HUES48 (cell line): ENCODE measurements around the gene ANGPT4.

Experiments
- H3K27ac ChIP-seq: one replicate; pipeline ENCODE4 v1.7.0; 2013; ENCODE audit warnings: low read depth, low read length, inconsistent platforms
- H3K27me3 ChIP-seq: 2 replicates; pipeline ENCODE4 v1.6.1; 2013; ENCODE audit warnings: mild to moderate bottlenecking, low read length; ENCODE audit not compliant: control insufficient read depth, insufficient read depth
- H3K36me3 ChIP-seq: 2 replicates; pipeline ENCODE4 v1.6.1; 2013; ENCODE audit warnings: low read length; ENCODE audit not compliant: control insufficient read depth, insufficient read depth
- H3K4me1 ChIP-seq: 2 replicates; pipeline ENCODE4 v1.6.1; 2013; ENCODE audit warnings: mild to moderate bottlenecking, low read length; ENCODE audit not compliant: control insufficient read depth, insufficient read depth
- H3K4me3 ChIP-seq: 2 replicates; pipeline ENCODE4 v1.5.1; 2013; ENCODE audit warnings: mild to moderate bottlenecking, low read depth, low read length
- H3K9ac ChIP-seq: 2 replicates; pipeline ENCODE4 v1.6.1; 2013; ENCODE audit warnings: mild to moderate bottlenecking, low read depth, low read length, moderate library complexity
- H3K9me3 ChIP-seq: 2 replicates; pipeline ENCODE4 v1.6.1; 2013; ENCODE audit warnings: low read length; ENCODE audit not compliant: control insufficient read depth, insufficient read depth

The ANGPT4 gene

GRCh38 chr20:872855-873520 is 43.1 kb downstream of the ANGPT4 start:
- Histone ChIP-seq H3K9me3 (no peaks in the 10 kb centered on the region), H3K4me1 (peaks cover 3% of the 10 kb centered on the region; the same call in 1 of the 2 replicates), H3K27ac (no peak overlapping the region), H3K27me3 (no peaks in the 10 kb centered on the region; the same call in 1 of the 2 replicates), H3K36me3 (no peaks in the 10 kb centered on the region), H3K4me3 (no peak overlapping the region), H3K9ac (no peak overlapping the region)

- H3K27me3 ChIP-seq, result no peaks in the 10 kb centered on the region; the same call in 1 of the 2 replicates
- H3K4me3 ChIP-seq, result no peak overlapping the region
- H3K9ac ChIP-seq, result no peak overlapping the region
- no peaks in the 10 kb centered on the region for H3K36me3 ChIP-seq
- no peak overlapping the region for H3K27ac ChIP-seq
- no peaks in the 10 kb centered on the region for H3K9me3 ChIP-seq
- H3K4me1 ChIP-seq, result peaks cover 3% of the 10 kb centered on the region; the same call in 1 of the 2 replicates
Measured at GRCh38 chr20:871948-872347, 44.2 kb downstream of the ANGPT4 start.

GRCh38 chr20:871436-871835 is 44.7 kb downstream of the ANGPT4 start:
- H3K9me3 ChIP-seq, result no peaks in the 10 kb centered on the region
- H3K9ac ChIP-seq, result no peak overlapping the region
- no peak overlapping the region for H3K27ac ChIP-seq
- no peaks in the 10 kb centered on the region for H3K36me3 ChIP-seq
- H3K27me3 ChIP-seq, result no peaks in the 10 kb centered on the region; the same call in 1 of the 2 replicates
- no peak overlapping the region for H3K4me3 ChIP-seq
- H3K4me1 ChIP-seq, result peaks cover 3% of the 10 kb centered on the region; the same call in 1 of the 2 replicates

- H3K4me3 ChIP-seq, result no peak overlapping the region
- no peaks in the 10 kb centered on the region for H3K9me3 ChIP-seq
- no peak overlapping the region for H3K27ac ChIP-seq
- H3K36me3 ChIP-seq, result no peaks in the 10 kb centered on the region
- H3K9ac ChIP-seq, result no peak overlapping the region
- H3K4me1 ChIP-seq, result peaks cover 3% of the 10 kb centered on the region; the same call in 1 of the 2 replicates
- H3K27me3 ChIP-seq, result no peaks in the 10 kb centered on the region
Measured at GRCh38 chr20:870758-871157, 45.4 kb downstream of the ANGPT4 start.

- Histone ChIP-seq H3K9me3 (no peaks in the 10 kb centered on the region), H3K27me3 (no peaks in the 10 kb centered on the region), H3K9ac (no peak overlapping the region), H3K4me1 (peaks cover 3% of the 10 kb centered on the region; the same call in 1 of the 2 replicates), H3K36me3 (no peaks in the 10 kb centered on the region), H3K4me3 (no peak overlapping the region), H3K27ac (no peak overlapping the region)
Measured at GRCh38 chr20:869606-870005, 46.5 kb downstream of the ANGPT4 start.

- no peaks in the 10 kb centered on the region for H3K9me3 ChIP-seq
- H3K27ac ChIP-seq, result no peak overlapping the region
- H3K9ac ChIP-seq, result no peak overlapping the region
- no peak overlapping the region for H3K4me3 ChIP-seq
- H3K27me3 ChIP-seq, result no peaks in the 10 kb centered on the region
- H3K36me3 ChIP-seq, result no peaks in the 10 kb centered on the region
- peaks cover 3% of the 10 kb centered on the region; the same call in 1 of the 2 replicates for H3K4me1 ChIP-seq
Measured at GRCh38 chr20:868279-868678, 47.9 kb downstream of the ANGPT4 start.

GRCh38 chr20:865440-865839 is 50.7 kb downstream of the ANGPT4 start:
- H3K4me1 ChIP-seq, result no peaks in the 10 kb centered on the region
- H3K27me3 ChIP-seq, result no peaks in the 10 kb centered on the region
- no peak overlapping the region for H3K9ac ChIP-seq
- H3K4me3 ChIP-seq, result no peak overlapping the region
- H3K9me3 ChIP-seq, result no peaks in the 10 kb centered on the region
- no peak overlapping the region for H3K27ac ChIP-seq
- no peaks in the 10 kb centered on the region for H3K36me3 ChIP-seq

- Histone ChIP-seq H3K4me3 (no peak overlapping the region), H3K36me3 (no peaks in the 10 kb centered on the region), H3K27me3 (no peaks in the 10 kb centered on the region), H3K27ac (no peak overlapping the region), H3K9me3 (no peaks in the 10 kb centered on the region), H3K9ac (no peak overlapping the region), H3K4me1 (no peaks in the 10 kb centered on the region)
Measured at GRCh38 chr20:860891-861290, 55.2 kb downstream of the ANGPT4 start.

GRCh38 chr20:859751-860231 is 56.3 kb downstream of the ANGPT4 start:
- Histone ChIP-seq H3K4me3 (no peak overlapping the region), H3K9ac (no peak overlapping the region), H3K4me1 (no peaks in the 10 kb centered on the region), H3K27ac (no peak overlapping the region), H3K36me3 (no peaks in the 10 kb centered on the region), H3K9me3 (no peaks in the 10 kb centered on the region), H3K27me3 (no peaks in the 10 kb centered on the region)

- H3K4me3 ChIP-seq, result no peak overlapping the region
- H3K27me3 ChIP-seq, result no peaks in the 10 kb centered on the region
- no peaks in the 10 kb centered on the region for H3K9me3 ChIP-seq
- no peak overlapping the region for H3K9ac ChIP-seq
- H3K27ac ChIP-seq, result no peak overlapping the region
- H3K4me1 ChIP-seq, result no peaks in the 10 kb centered on the region
- H3K36me3 ChIP-seq, result no peaks in the 10 kb centered on the region
Measured at GRCh38 chr20:858011-858410, 58.1 kb downstream of the ANGPT4 start.

GRCh38 chr20:856361-856775 is 59.8 kb downstream of the ANGPT4 start:
- Histone ChIP-seq H3K36me3 (no peaks in the 10 kb centered on the region), H3K4me1 (no peaks in the 10 kb centered on the region), H3K9ac (no peak overlapping the region), H3K9me3 (no peaks in the 10 kb centered on the region), H3K4me3 (no peak overlapping the region), H3K27me3 (no peaks in the 10 kb centered on the region), H3K27ac (no peak overlapping the region)
